ENCODE results near the gene NT5DC3.
"Not testable (repeated sequence)": the region's sequence is repeated elsewhere in the genome, so short reads cannot be mapped to it uniquely, and the experiment has no call there.

Gene NT5DC3

DNA sequence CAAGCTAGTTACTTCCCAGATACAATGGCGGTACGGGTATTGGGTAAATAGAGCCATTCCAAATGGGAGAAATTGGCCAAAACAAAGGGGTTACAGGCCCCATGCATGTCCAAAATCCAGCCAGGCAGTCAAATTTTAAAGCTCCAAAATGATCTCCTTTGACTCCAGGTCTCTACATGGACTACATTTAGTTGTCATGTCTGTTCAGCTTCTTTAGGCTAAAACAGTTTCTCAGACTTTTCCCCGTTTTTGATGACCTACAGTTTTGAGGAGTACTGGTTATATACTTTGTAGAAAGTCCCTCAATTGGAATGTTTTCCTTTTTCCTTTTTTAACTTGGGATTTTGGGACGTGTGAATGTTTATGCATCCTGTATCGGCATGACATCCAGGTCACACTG, 4.7 kb downstream of the NT5DC3 start:
- Histone ChIP-seq H3K79me2 (ENCODE audit: insufficient read depth, low read length) (no peaks in the 10 kb centered on the region), H3K4me2 (ENCODE audit: low read length) (no peak overlapping the region), H3K27me3 (ENCODE audit: insufficient read depth, low read length) (no peaks in the 10 kb centered on the region), H3K27ac (ENCODE audit: low read depth, low read length, poor library complexity, severe bottlenecking) (no peak overlapping the region), H3K4me3 (ENCODE audit: low read depth, low read length, poor library complexity, severe bottlenecking) (no peak overlapping the region), H3F3A (ENCODE audit: insufficient read depth, low read length) (no peaks in the 10 kb centered on the region), H3K4me1 (ENCODE audit: insufficient read depth, low read length, severe bottlenecking) (peaks cover 15% of the 10 kb centered on the region), H3K9me3 (ENCODE audit: low read length) (no peaks in the 10 kb centered on the region), H3K9me2 (ENCODE audit: low read depth, low read length) (no peaks in the 10 kb centered on the region), H3K36me3 (ENCODE audit: insufficient read depth, low read length) (no peaks in the 10 kb centered on the region), H4K20me1 (ENCODE audit: insufficient read depth, low read length) (no peaks in the 10 kb centered on the region), H3K9ac (ENCODE audit: low read length) (no peak overlapping the region), H2AFZ (ENCODE audit: low read length) (no peak overlapping the region)
- no peak for TF ChIP-seq EZH2 (IDR thresholded peaks at IDR 0.05; ENCODE audit: borderline replicate concordance, low read length)
- TF ChIP-seq, protein P1, sequence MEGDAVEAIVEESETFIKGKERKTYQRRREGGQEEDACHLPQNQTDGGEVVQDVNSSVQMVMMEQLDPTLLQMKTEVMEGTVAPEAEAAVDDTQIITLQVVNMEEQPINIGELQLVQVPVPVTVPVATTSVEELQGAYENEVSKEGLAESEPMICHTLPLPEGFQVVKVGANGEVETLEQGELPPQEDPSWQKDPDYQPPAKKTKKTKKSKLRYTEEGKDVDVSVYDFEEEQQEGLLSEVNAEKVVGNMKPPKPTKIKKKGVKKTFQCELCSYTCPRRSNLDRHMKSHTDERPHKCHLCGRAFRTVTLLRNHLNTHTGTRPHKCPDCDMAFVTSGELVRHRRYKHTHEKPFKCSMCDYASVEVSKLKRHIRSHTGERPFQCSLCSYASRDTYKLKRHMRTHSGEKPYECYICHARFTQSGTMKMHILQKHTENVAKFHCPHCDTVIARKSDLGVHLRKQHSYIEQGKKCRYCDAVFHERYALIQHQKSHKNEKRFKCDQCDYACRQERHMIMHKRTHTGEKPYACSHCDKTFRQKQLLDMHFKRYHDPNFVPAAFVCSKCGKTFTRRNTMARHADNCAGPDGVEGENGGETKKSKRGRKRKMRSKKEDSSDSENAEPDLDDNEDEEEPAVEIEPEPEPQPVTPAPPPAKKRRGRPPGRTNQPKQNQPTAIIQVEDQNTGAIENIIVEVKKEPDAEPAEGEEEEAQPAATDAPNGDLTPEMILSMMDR (IDR thresholded peaks at IDR 0.05; ENCODE audit: low read length): no peak

DNA sequence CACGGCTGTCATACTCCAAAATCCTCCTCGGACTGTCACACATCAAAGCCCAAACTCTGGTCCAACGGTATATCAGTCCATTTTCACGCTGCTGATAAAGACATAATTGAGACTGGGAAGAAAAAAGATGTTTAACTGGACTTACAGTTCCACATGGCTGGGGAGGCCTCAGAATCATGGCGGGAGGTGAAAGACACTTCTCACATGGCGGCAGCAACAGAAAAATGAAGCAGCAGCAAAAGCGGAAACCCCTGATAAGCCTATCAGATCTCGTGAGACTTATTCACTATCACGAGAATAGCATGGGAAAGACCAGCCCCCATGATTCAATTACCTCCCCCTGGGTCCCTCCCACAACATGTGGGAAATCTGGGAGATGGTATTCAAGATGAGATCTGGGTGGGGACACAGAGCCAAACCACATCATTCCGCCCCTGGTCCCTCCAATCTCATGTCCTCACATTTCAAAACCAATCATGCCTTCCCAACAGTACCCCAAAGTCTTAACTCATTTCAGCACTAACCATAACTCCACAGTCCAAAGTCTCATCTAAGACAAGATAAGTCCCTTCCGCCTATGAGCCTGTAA, 5.2 kb downstream of the NT5DC3 start:
- H4K20me1 ChIP-seq (ENCODE audit: insufficient read depth, low read length); H3F3A ChIP-seq (ENCODE audit: insufficient read depth, low read length); H3K9ac ChIP-seq (ENCODE audit: low read length); H3K79me2 ChIP-seq (ENCODE audit: insufficient read depth, low read length); H3K27ac ChIP-seq (ENCODE audit: low read depth, low read length, poor library complexity, severe bottlenecking); H3K4me2 ChIP-seq (ENCODE audit: low read length); H3K9me3 ChIP-seq (ENCODE audit: low read length); H2AFZ ChIP-seq (ENCODE audit: low read length); H3K4me3 ChIP-seq (ENCODE audit: low read depth, low read length, poor library complexity, severe bottlenecking); H3K36me3 ChIP-seq (ENCODE audit: insufficient read depth, low read length); H3K27me3 ChIP-seq (ENCODE audit: insufficient read depth, low read length); H3K9me2 ChIP-seq (ENCODE audit: low read depth, low read length): not testable (repeated sequence)
- peaks cover 15% of the 10 kb centered on the region for H3K4me1 ChIP-seq (ENCODE audit: insufficient read depth, low read length, severe bottlenecking)

DNA sequence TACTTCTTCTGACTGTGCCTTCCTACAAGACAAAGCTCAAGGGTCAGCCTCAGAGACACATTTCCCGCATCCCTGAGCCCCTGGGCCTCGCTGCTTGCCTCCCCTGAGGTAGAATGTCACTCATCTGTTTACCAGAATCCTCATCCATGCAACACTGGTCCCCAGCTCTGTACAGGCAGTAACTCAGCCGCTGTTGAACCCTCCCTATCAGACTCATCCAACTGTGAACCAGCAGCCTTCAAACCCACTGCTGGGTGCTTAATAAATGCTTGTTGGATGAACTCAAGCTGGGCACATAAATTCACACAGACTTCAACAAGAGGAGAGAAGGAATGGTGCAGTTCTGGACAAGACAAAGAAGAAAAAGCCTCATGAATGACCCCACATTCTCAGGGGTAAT, 6.1 kb downstream of the NT5DC3 start:
- Histone ChIP-seq H3F3A (ENCODE audit: insufficient read depth, low read length) (no peaks in the 10 kb centered on the region), H3K27me3 (ENCODE audit: insufficient read depth, low read length) (no peaks in the 10 kb centered on the region), H3K4me3 (ENCODE audit: low read depth, low read length, poor library complexity, severe bottlenecking) (no peak overlapping the region), H3K79me2 (ENCODE audit: insufficient read depth, low read length) (no peaks in the 10 kb centered on the region), H3K36me3 (ENCODE audit: insufficient read depth, low read length) (no peaks in the 10 kb centered on the region), H3K9me2 (ENCODE audit: low read depth, low read length) (no peaks in the 10 kb centered on the region), H4K20me1 (ENCODE audit: insufficient read depth, low read length) (no peaks in the 10 kb centered on the region), H2AFZ (ENCODE audit: low read length) (no peak overlapping the region), H3K27ac (ENCODE audit: low read depth, low read length, poor library complexity, severe bottlenecking) (no peak overlapping the region), H3K4me2 (ENCODE audit: low read length) (no peak overlapping the region), H3K9me3 (ENCODE audit: low read length) (no peaks in the 10 kb centered on the region), H3K9ac (ENCODE audit: low read length) (no peak overlapping the region), H3K4me1 (ENCODE audit: insufficient read depth, low read length, severe bottlenecking) (peaks cover 13% of the 10 kb centered on the region)
- TF ChIP-seq, protein P1 (IDR thresholded peaks at IDR 0.05; ENCODE audit: low read length): no peak
- no peak for TF ChIP-seq EZH2 (IDR thresholded peaks at IDR 0.05; ENCODE audit: borderline replicate concordance, low read length)

DNA sequence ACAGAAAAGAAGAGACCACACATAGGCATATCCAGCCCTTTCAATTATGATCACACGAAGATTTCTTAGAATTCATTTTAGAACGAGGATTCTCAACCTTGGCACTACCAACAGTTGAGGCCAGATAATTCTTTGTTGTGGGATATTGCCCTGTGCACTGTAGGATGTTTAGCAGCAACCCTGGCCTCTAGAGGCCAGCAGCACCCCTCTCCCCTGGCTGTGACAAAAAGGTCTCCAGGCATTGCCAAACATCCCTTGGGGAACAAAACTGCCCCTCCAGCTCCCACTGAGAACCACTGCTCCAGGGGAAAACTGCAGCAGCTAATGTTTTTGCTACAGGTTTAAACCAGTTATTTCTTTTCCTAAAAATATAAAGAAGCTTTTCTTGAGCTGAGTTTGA, 7.1 kb downstream of the NT5DC3 start:
- no peak overlapping the region for H3K9ac ChIP-seq (ENCODE audit: low read length)
- H3K79me2 ChIP-seq (ENCODE audit: insufficient read depth, low read length): no peaks in the 10 kb centered on the region
- H3K9me2 ChIP-seq (ENCODE audit: low read depth, low read length): no peaks in the 10 kb centered on the region
- H3K4me2 ChIP-seq (ENCODE audit: low read length): no peak overlapping the region
- H3F3A ChIP-seq (ENCODE audit: insufficient read depth, low read length): no peaks in the 10 kb centered on the region
- H3K9me3 ChIP-seq (ENCODE audit: low read length): no peaks in the 10 kb centered on the region
- no peak overlapping the region for H3K4me3 ChIP-seq (ENCODE audit: low read depth, low read length, poor library complexity, severe bottlenecking)
- no peak for TF ChIP-seq EZH2 (IDR thresholded peaks at IDR 0.05; ENCODE audit: borderline replicate concordance, low read length)
- TF ChIP-seq, protein P1 (IDR thresholded peaks at IDR 0.05; ENCODE audit: low read length): no peak
- H4K20me1 ChIP-seq (ENCODE audit: insufficient read depth, low read length): no peaks in the 10 kb centered on the region
- H2AFZ ChIP-seq (ENCODE audit: low read length): no peak overlapping the region
- H3K27me3 ChIP-seq (ENCODE audit: insufficient read depth, low read length): no peaks in the 10 kb centered on the region
- H3K4me1 ChIP-seq (ENCODE audit: insufficient read depth, low read length, severe bottlenecking): peaks cover 10% of the 10 kb centered on the region
- no peaks in the 10 kb centered on the region for H3K36me3 ChIP-seq (ENCODE audit: insufficient read depth, low read length)
- no peak overlapping the region for H3K27ac ChIP-seq (ENCODE audit: low read depth, low read length, poor library complexity, severe bottlenecking)

Data from OCI-LY1 (cell line).